GM23338 (cell line): ENCODE data around the gene AOPEP. TPM values are rescaled to one million over a fixed set of nuclear protein-coding genes. Genes with fewer than 3 reads are reported as not detected.
A peak's percentile ranks its signal among the peaks of the same experiment; 100 is the strongest.

Experiments
- ATAC-seq: fragments of 200-7000 bp; cut with Tn5 transposase; 3 replicates; pipeline ENCODE4 v1.9.1; 2020
- DNase-seq: peaks from one replicate; pipeline ENCODE4 v3.0.0-alpha.2; 2015; ENCODE audit warnings: low spot score
- H2AFZ ChIP-seq: fragments of 200-600 bp; sonication (generic); 2 replicates; pipeline ENCODE4 v1.8.0; 2016; ENCODE audit warnings: antibody characterized with exemption, mild to moderate bottlenecking, moderate library complexity
- H3F3A ChIP-seq: fragments of 200-600 bp; sonication (generic); replicated peaks from 2 replicates; pipeline ENCODE4 v1.8.0; 2017; ENCODE audit warnings: antibody characterized with exemption, mixed run types, low read depth
- H3K27ac ChIP-seq: fragments of 200-600 bp; sonication (generic); 2 replicates; pipeline ENCODE4 v1.6.1; 2016; ENCODE audit warnings: low read depth
- H3K27me3 ChIP-seq: fragments of 200-600 bp; sonication (generic); 2 replicates; pipeline ENCODE4 v1.8.0; 2016; ENCODE audit warnings: mild to moderate bottlenecking, mixed run types, moderate library complexity; ENCODE audit not compliant: insufficient read depth
- H3K36me3 ChIP-seq: fragments of 200-600 bp; sonication (generic); 2 replicates; pipeline ENCODE4 v1.8.0; 2016; ENCODE audit warnings: mild to moderate bottlenecking; ENCODE audit not compliant: insufficient read depth
- H3K4me1 ChIP-seq: fragments of 200-600 bp; sonication (generic); 2 replicates; pipeline ENCODE4 v1.8.0; 2016; ENCODE audit warnings: mild to moderate bottlenecking, moderate library complexity; ENCODE audit not compliant: insufficient read depth
- H3K4me2 ChIP-seq: fragments of 200-600 bp; sonication (generic); 2 replicates; pipeline ENCODE4 v1.7.1; 2017; ENCODE audit warnings: mixed run types
- H3K4me3 ChIP-seq: fragments of 200-600 bp; sonication (generic); 2 replicates; pipeline ENCODE4 v1.6.1; 2016; ENCODE audit warnings: mixed run types
- H3K79me2 ChIP-seq: fragments of 200-600 bp; sonication (generic); replicated peaks from 2 replicates; pipeline ENCODE4 v1.8.0; 2017; ENCODE audit warnings: mild to moderate bottlenecking; ENCODE audit not compliant: insufficient read depth
- H3K9me2 ChIP-seq: fragments of 200-600 bp; sonication (generic); 2 replicates; pipeline ENCODE4 v1.8.0; 2017; ENCODE audit not compliant: insufficient read depth
- H4K20me1 ChIP-seq: fragments of 200-600 bp; sonication (generic); replicated peaks from 2 replicates; pipeline ENCODE4 v1.8.0; 2017; ENCODE audit warnings: mild to moderate bottlenecking; ENCODE audit not compliant: insufficient read depth
- H3K27ac Mint-ChIP-seq: 2 replicates; pipeline ENCODE4 v1.8.0; 2020; ENCODE audit warnings: inconsistent platforms, mild to moderate bottlenecking, moderate library complexity, mixed read lengths
- H3K27me3 Mint-ChIP-seq: 3 replicates; pipeline ENCODE4 v1.8.0; 2022; ENCODE audit warnings: low read depth, mild to moderate bottlenecking, moderate library complexity, mixed read lengths, inconsistent platforms; ENCODE audit not compliant: insufficient read depth, poor library complexity
- H3K36me3 Mint-ChIP-seq: 3 replicates; pipeline ENCODE4 v1.8.0; 2021; ENCODE audit warnings: low read depth, mild to moderate bottlenecking, inconsistent platforms, moderate library complexity, mixed read lengths
- H3K4me1 Mint-ChIP-seq: 3 replicates; pipeline ENCODE4 v1.8.0; 2020; ENCODE audit warnings: mild to moderate bottlenecking, inconsistent platforms, mixed read lengths
- H3K4me3 Mint-ChIP-seq: 3 replicates; pipeline ENCODE4 v1.8.0; 2021; ENCODE audit warnings: moderate library complexity, mild to moderate bottlenecking, inconsistent platforms, mixed read lengths
- H3K9me3 Mint-ChIP-seq: 3 replicates; pipeline ENCODE4 v1.8.0; 2020; ENCODE audit warnings: moderate library complexity, mild to moderate bottlenecking, inconsistent platforms, mixed read lengths
- CTCF ChIP-seq, 2 experiments: fragments of 200-600 bp in 1 of 2; sonication (generic) in 1 of 2; conservative IDR thresholded peaks; 2 replicates each; pipeline versions ENCODE4 v1.5.1 to v1.6.1; 2016 to 2017; ENCODE audit warnings: antibody characterized with exemption in 2 of 2, low read depth in 2 of 2, mild to moderate bottlenecking in 2 of 2, moderate library complexity in 1 of 2
- ETS1 ChIP-seq: IDR thresholded peaks from 2 replicates; pipeline ENCODE4 v1.6.1; 2016; ENCODE audit warnings: antibody characterized with exemption
- EZH2 ChIP-seq: fragments of 200-600 bp; sonication (generic); IDR thresholded peaks from one replicate; pipeline ENCODE4 v1.8.0; 2017; ENCODE audit warnings: antibody characterized with exemption, mild to moderate bottlenecking, low read depth; ENCODE audit not compliant: unreplicated experiment
- NANOG ChIP-seq: IDR thresholded peaks from 2 replicates; pipeline ENCODE4 v1.6.1; 2016; ENCODE audit warnings: antibody characterized with exemption, borderline replicate concordance
- ZNF114 ChIP-seq: fragments of 250-450 bp; sonication (Bioruptor Pico); IDR thresholded peaks from 2 replicates; pipeline ENCODE4 v1.5.0; 2020; ENCODE audit warnings: mild to moderate bottlenecking, moderate library complexity
- ZNF331 ChIP-seq: fragments of 250-450 bp; sonication (Bioruptor Pico); IDR thresholded peaks from 2 replicates; pipeline ENCODE4 v1.5.0; 2020; ENCODE audit warnings: low read depth, mild to moderate bottlenecking, moderate library complexity
- polyA plus RNA-seq: library from polyadenylated mRNA; unstranded; fragments of >200 nt; fragmentation: Nextera tagmentation; extraction: Ambion mirVana; gene quantifications from 2 replicates; pipeline ENCODE4 v1.2.1, GENCODE V29; 2016
- total RNA-seq: library from RNA; depleted of rRNA; stranded (reverse); fragments of >200 nt; shearing (Covaris generic); gene quantifications from 2 replicates; pipeline ENCODE4 v1.2.3, GENCODE V29; 2014

AOPEP gene
- total and polyA plus RNA-seq, 2 experiments from 2014 or later = 7.0 to 16.5 TPM

DNA sequence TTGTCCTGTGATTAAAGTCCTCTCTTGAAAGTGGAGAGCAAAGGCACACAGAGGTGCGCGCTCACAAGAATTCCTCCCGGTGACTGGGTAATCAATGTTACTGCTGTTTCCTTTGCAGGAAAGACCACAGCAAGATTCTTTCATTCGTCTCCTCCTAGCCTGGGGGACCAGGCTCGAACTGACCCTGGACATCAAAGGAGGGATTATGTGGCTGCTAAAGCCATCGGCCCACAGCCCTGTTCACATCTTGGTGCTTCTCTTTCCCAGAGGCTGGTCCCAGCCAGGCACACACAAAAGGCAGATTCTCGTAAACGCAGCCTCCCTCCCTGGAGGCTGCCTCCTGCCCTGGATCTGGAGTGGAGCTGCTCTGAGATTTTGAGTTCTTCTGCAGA, 360.1 kb downstream of the AOPEP start:
- Mint-ChIP-seq H3K9me3 (no peaks in the 10 kb centered on the region), H3K4me1 (peaks cover 9% of the 10 kb centered on the region), H3K27ac (0 out of 2 replicates have a peak overlapping the region, but pooled peaks have one; percentile 27), H3K36me3 (peaks cover 4% of the 10 kb centered on the region; the same call in 2 of the 3 replicates), H3K27me3 (peaks cover 11% of the 10 kb centered on the region), H3K4me3 (no peak overlapping the region)
- Histone ChIP-seq H3K4me1 (no peaks in the 10 kb centered on the region), H2AFZ (no peak overlapping the region), H4K20me1 (no peaks in the 10 kb centered on the region), H3K36me3 (no peaks in the 10 kb centered on the region), H3K79me2 (no peaks in the 10 kb centered on the region), H3F3A (no peaks in the 10 kb centered on the region), H3K9me2 (no peaks in the 10 kb centered on the region), H3K4me2 (no peak overlapping the region), H3K27me3 (no peaks in the 10 kb centered on the region), H3K4me3 (no peak overlapping the region), H3K27ac (no peak overlapping the region)
- DNase-seq = no peak
- TF ChIP-seq ETS1 (no peak), EZH2 (no peak), NANOG (no peak), ZNF114 (no peak)
- no peak for ATAC-seq

- Histone ChIP-seq H3K27ac (no peak overlapping the region), H4K20me1 (no peaks in the 10 kb centered on the region)
- H3K4me3 Mint-ChIP-seq = no peak overlapping the region
Observed at GRCh38 chr9:95087659-95088242, 361.3 kb downstream of the AOPEP start.

More at GRCh38 chr9:95087659-95088242, 361.3 kb downstream of the AOPEP start:
- H3K4me1 ChIP-seq = no peaks in the 10 kb centered on the region
- H3K4me1 Mint-ChIP-seq = peaks cover 18% of the 10 kb centered on the region
- H3K9me2 ChIP-seq = no peaks in the 10 kb centered on the region
- H3F3A ChIP-seq = no peaks in the 10 kb centered on the region
- peak; percentile 38 for ATAC-seq
- no peak overlapping the region for H3K4me3 ChIP-seq
- no peak overlapping the region for H2AFZ ChIP-seq
- TF ChIP-seq CTCF (conservative IDR thresholded peaks at IDR 0.05; ENCODE audit: low read depth in 2 of 2) = peak; percentile 30 to 64; a peak in 3 of 4 replicates
- no peak for TF ChIP-seq EZH2
- no peak for TF ChIP-seq ZNF331 (CRISPR knock-in tag)
- H3K27ac Mint-ChIP-seq = no peak overlapping the region
- H3K27me3 ChIP-seq = no peaks in the 10 kb centered on the region
- no peaks in the 10 kb centered on the region for H3K36me3 ChIP-seq
- H3K9me3 Mint-ChIP-seq = no peaks in the 10 kb centered on the region
- H3K79me2 ChIP-seq = no peaks in the 10 kb centered on the region
- H3K27me3 Mint-ChIP-seq = peaks cover 8% of the 10 kb centered on the region
- H3K4me2 ChIP-seq = no peak overlapping the region
- H3K36me3 Mint-ChIP-seq = peaks cover 4% of the 10 kb centered on the region; the same call in 2 of the 3 replicates
- DNase-seq = peak; percentile 48
